Activated CD8-positive, alpha-beta T cell treated with anti-CD3 and anti-CD28 coated beads, Interleukin-2, amount 10 ng/mL, durations not matched to agents 7 days and 5 days (primary cell): ENCODE data around the gene MSMP. TPM values are rescaled to one million over a fixed set of nuclear protein-coding genes. Genes with fewer than 3 reads are reported as not detected.

Source experiments
- ATAC-seq: fragments of 150-1000 bp; cut with Tn5 transposase; one replicate; pipeline ENCODE4 v1.10.0; 2021; ENCODE audit warnings: moderate library complexity
- CTCF ChIA-PET: fragments of 350-600 bp; sonication (Branson Sonifier 250); formaldehyde crosslinking; loops from one replicate; lab custom pipeline; 2021; ENCODE audit warnings: antibody characterized with exemption; lab: Charles Lee
- POLR2A ChIA-PET: fragments of 350-600 bp; sonication (Branson Sonifier 250); formaldehyde crosslinking; loops from one replicate; lab custom pipeline; 2021; ENCODE audit warnings: antibody characterized with exemption; lab: Charles Lee
- DNase-seq: peaks from one replicate; pipeline ENCODE4 v3.0.0-alpha.2; 2020
- H3K27ac Mint-ChIP-seq: one replicate; pipeline ENCODE4 v1.8.0; 2021; ENCODE audit warnings: mild to moderate bottlenecking, mixed read lengths
- H3K27me3 Mint-ChIP-seq: one replicate; pipeline ENCODE4 v1.8.0; 2021; ENCODE audit warnings: low read depth, mixed read lengths
- H3K36me3 Mint-ChIP-seq: one replicate; pipeline ENCODE4 v1.8.0; 2021; ENCODE audit warnings: low read depth, mixed read lengths
- H3K4me1 Mint-ChIP-seq: one replicate; pipeline ENCODE4 v1.8.0; 2021; ENCODE audit warnings: low read depth, mixed read lengths
- H3K4me3 Mint-ChIP-seq: one replicate; pipeline ENCODE4 v1.8.0; 2021; ENCODE audit warnings: mild to moderate bottlenecking, mixed read lengths
- H3K9me3 Mint-ChIP-seq: one replicate; pipeline ENCODE4 v1.8.0; 2022; ENCODE audit warnings: mixed read lengths; ENCODE audit not compliant: insufficient read depth
- total RNA-seq, 2 experiments: library from RNA; stranded (reverse); gene quantifications; one replicate each; pipeline ENCODE4 v1.2.3, GENCODE V29; 2021

The MSMP gene, protein sequence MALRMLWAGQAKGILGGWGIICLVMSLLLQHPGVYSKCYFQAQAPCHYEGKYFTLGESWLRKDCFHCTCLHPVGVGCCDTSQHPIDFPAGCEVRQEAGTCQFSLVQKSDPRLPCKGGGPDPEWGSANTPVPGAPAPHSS
- total RNA-seq = under 1 TPM; 0.61 to 0.89 TPM

DNA sequence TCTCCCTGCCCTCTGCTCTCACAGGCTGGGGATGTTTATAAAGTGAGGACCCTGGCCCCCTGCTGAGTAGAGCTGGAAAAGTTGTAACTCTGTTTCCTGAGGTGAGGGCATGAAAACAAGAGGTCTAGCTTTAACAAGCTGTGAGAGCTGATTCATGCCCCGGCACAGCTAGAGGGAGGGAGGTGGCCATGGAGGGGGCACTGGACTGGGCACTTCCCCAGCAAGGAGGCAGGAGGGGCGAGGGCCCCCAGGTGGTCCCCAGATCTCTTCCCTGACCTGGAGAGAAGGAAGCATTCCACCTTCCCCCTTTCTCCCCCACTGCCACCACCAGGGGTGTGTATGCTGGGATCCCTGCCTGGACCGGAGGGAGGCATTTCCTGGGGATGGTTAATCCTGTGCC lies at the start of gene MSMP:
Gene MSMP (minus strand): TSS at position 13 of the 400 bp plus-strand sequence. CDS start 147 bp downstream, outside the sequence.
- ATAC-seq (no peak), DNase-seq (no peak)
- Mint-ChIP-seq H3K4me3 (no peak within 1 kb of the TSS), H3K4me1 (peaks cover 41% of the 10 kb centered on the region), H3K36me3 (peaks cover 27% of the 10 kb centered on the region), H3K27ac (no peak within 1 kb of the TSS), H3K9me3 (no peaks in the 10 kb centered on the region), H3K27me3 (no peaks in the 10 kb centered on the region)
- ChIA-PET POLR2A (no interaction called here), CTCF (interaction anchor here (1.5 to 4.5 kb wide), 3 partner anchors 14 to 25 kb away, joined by 3 to 61 read pairs (median 4); partner anchors contain the start of genes CREB3 and TLN1)

DNA sequence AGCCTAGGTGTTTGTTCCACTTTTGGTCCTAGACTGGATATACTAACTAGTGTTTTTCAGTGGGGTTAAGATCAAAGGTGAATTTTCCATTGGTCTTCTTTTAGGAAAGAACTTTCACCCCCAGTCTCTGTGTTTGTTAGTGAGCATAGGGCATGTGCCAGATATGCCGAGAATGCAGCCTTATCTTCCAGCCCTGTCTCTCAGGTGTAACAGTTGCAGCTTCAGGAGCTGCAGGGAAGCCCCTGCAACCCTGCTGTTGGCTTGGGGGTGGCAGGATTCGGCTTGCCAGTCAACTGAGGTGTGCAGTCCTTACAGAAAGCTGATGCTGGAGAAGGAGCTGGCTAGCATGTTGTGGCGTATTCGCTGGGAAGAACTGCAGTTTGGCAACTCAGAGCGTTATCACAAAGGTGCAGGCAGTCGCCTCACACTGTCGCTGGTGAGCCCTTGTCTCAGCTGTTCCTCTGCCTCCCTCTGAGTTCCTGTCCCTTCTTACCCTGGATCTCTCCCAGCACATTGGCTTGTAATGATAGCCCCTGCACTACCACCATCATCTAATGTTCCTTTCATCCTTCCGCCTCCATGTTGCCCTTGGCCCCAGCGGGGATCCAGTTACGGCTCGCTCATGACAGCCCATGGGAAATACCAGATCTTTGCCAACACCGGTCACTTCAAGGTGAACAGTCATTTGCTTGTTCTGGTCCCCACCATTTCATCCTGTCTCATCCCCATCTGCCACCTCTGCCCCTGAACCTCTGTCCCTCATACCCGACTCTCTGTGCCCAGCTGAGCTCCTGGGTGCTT lies 47.5 kb upstream of the MSMP start:
- CTCF ChIA-PET = no interaction called here
- POLR2A ChIA-PET = no interaction called here
- ATAC-seq (no peak), DNase-seq (no peak)
- Mint-ChIP-seq H3K36me3 (peaks cover 6% of the 10 kb centered on the region), H3K9me3 (no peaks in the 10 kb centered on the region), H3K27me3 (no peaks in the 10 kb centered on the region), H3K4me1 (peaks cover 21% of the 10 kb centered on the region), H3K27ac (no peak overlapping the region), H3K4me3 (no peak overlapping the region)

DNA sequence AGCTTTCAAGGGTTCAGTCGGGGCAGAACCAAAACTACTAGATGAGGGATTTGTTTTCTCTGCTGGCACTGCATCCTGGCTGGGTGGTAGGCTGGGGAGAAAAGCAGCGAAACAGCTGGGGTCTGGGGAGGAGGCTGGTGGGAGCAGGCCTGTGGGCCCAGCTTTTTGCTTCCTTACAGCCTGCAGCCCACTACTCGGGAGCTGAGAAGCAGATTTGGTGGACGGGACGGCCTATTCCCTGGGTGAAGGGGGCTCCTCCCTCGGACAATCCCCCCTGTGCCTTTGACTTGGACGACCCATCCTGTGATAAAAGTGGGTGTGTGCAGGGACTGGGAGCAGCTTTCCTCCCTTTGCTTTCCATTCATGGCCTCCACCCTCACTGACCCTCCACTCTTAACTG lies 46.5 kb upstream of the MSMP start:
- DNase-seq (no peak), ATAC-seq (no peak)
- peaks cover 21% of the 10 kb centered on the region for H3K4me1 Mint-ChIP-seq
- ChIA-PET CTCF (interaction anchor here (1.2 to 5.4 kb wide), 2 partner anchors 25 to 44 kb away, joined by 3 to 22 read pairs; no protein-coding TSS in a partner anchor), POLR2A (interaction anchor here (1.1 kb wide), 1 partner anchor 12 kb away, joined by 4 read pairs; no protein-coding TSS in a partner anchor)
- H3K27me3 Mint-ChIP-seq = no peaks in the 10 kb centered on the region
- no peak overlapping the region for H3K4me3 Mint-ChIP-seq
- H3K36me3 Mint-ChIP-seq = peaks cover 1% of the 10 kb centered on the region
- no peak overlapping the region for H3K27ac Mint-ChIP-seq
- no peaks in the 10 kb centered on the region for H3K9me3 Mint-ChIP-seq

DNA sequence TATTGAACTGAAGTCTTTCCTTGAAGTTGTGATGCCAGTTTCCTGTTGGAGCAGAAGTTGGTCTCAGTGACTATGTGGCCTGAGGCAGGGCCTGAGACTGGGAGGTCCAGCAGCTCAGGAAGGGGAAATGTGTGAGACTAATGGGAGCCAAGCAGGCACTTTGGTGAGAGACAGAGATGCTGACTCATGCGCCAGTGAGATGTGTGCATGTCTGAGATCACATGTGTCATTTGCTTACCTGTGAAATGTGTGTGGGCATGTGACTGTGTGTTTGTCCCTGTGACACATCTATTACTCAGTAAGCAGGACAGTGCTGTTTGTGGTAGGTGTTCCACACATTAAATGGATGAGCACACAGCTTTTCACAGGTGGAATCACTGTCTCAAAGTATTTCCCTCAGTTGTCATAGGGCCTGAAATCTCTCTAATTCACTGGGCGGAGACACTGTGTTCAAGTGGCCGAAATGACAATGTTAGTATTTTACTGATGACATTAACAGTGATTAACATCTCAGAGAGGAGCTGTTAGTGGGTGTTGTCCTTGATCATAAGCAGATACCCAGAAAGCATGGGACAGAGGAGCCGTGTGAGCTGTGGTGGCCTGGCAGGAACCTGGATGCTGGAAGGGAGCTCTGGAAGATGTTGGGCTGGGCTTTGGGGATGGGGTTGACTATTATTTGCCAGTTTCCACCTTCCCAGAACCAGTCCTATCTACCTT lies 44.7 kb upstream of the MSMP start:
- POLR2A ChIA-PET = interaction anchor here (0.7 kb wide), 1 partner anchor 188 kb away, joined by 3 read pairs; no protein-coding TSS in a partner anchor
- peaks cover 1% of the 10 kb centered on the region for H3K36me3 Mint-ChIP-seq
- peak overlapping the region; percentile 8 for H3K27ac Mint-ChIP-seq
- H3K4me1 Mint-ChIP-seq = peaks cover 30% of the 10 kb centered on the region
- H3K9me3 Mint-ChIP-seq = no peaks in the 10 kb centered on the region
- ATAC-seq (no peak), DNase-seq (peak; percentile 35)
- H3K4me3 Mint-ChIP-seq = no peak overlapping the region
- H3K27me3 Mint-ChIP-seq = no peaks in the 10 kb centered on the region
- CTCF ChIA-PET = interaction anchor here (1.2 to 5.4 kb wide), 4 partner anchors 9 to 84 kb away, joined by 4 to 22 read pairs (median 5); partner anchors contain the start of gene SPAG8

DNA sequence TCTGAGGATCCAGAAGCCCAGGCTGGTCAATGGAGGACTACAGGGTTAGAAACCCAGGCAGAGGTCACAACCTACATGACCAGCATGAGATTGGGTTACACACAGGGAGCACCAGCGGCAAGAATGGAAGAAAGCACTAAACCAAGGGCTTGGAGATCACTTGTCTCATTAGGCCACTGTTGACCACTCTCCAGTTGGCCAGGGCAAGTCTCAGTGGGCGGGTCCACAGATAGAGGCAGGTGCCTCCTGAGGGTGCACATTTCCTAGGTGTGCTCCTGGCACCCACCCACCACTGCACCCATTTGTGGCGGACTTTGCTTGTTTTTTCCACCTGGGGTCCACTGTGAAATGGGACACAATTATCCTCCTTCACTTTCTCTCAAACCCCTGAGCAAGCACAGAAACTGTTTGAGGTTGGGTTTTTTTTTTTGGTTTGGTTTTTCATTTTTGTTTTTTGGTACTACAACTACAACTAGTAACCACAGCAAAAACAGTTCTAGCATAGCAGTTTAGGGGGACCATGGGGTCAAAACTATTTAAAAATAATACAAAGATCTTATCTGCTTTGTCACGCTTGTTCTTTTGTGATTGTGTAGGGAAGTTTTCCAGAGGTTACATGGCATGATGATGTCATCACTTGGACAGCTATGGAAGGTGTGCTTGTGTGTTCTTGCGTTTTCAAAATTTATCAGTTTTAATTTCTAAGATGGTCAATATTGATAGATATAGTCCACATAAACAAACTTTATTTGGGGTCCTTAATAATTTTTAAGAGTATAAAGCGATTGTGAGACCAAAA lies 43.4 kb upstream of the MSMP start:
- Mint-ChIP-seq H3K4me1 (peaks cover 35% of the 10 kb centered on the region), H3K36me3 (no peaks in the 10 kb centered on the region), H3K4me3 (no peak overlapping the region), H3K27ac (no peak overlapping the region), H3K9me3 (no peaks in the 10 kb centered on the region), H3K27me3 (no peaks in the 10 kb centered on the region)
- DNase-seq (no peak), ATAC-seq (no peak)
- POLR2A ChIA-PET = no interaction called here
- CTCF ChIA-PET = interaction anchor here (1.6 to 5.4 kb wide), 3 partner anchors 15 to 85 kb away, joined by 5 to 22 read pairs (median 17); partner anchors contain the start of gene SPAG8

DNA sequence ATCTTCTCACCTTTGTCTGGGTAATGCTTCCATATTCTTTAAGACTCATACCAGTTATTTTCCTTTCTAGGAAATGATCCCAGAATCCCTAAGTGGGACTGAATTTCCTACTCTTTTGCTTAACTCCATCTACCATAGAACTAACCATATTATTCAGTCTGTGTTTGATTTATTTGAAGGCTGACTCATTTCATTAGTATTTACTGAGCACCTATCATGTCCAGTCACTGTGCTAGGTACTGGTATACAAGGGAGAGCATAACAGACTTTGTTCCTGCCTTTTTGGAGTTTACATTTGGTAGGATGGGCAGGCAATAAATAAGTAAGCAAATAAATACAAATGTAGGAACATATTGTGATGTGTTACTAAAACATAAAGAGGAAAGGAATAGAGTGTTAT lies 41.6 kb upstream of the MSMP start:
- Mint-ChIP-seq H3K27ac (no peak overlapping the region), H3K36me3 (no peaks in the 10 kb centered on the region), H3K4me3 (no peak overlapping the region), H3K4me1 (peaks cover 35% of the 10 kb centered on the region), H3K9me3 (no peaks in the 10 kb centered on the region), H3K27me3 (no peaks in the 10 kb centered on the region)
- ATAC-seq = no peak
- no peak for DNase-seq
- ChIA-PET POLR2A (no interaction called here), CTCF (interaction anchor here (1.1 to 5.4 kb wide), 5 partner anchors 9 to 87 kb away, joined by 4 to 22 read pairs (median 5); no protein-coding TSS in a partner anchor)

DNA sequence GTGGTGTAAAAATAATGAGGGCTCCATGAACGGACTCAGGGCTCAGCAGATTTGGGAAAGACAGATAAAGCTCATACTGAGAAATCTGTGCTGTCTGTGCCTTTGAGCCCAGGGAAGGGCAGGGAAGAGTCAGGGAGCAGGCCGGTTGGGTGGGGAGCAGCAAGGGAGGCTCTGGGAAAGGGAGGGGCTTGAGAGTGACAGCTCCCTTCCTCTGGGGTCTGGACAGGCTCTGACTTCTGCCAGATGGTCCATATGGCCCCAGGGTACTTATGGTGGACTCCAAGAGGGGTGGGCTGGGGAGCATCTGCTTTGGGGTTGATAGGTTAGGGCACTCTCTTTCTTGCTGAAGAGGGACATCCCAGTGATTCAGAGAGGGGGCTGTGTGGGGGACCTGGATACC lies 39.4 kb upstream of the MSMP start:
- H3K36me3 Mint-ChIP-seq = no peaks in the 10 kb centered on the region
- ChIA-PET POLR2A (no interaction called here), CTCF (interaction anchor here (1.1 to 1.6 kb wide), 4 partner anchors 32 to 89 kb away, joined by 3 to 4 read pairs (median 4); no protein-coding TSS in a partner anchor)
- no peak overlapping the region for H3K4me3 Mint-ChIP-seq
- no peaks in the 10 kb centered on the region for H3K9me3 Mint-ChIP-seq
- H3K4me1 Mint-ChIP-seq = peaks cover 31% of the 10 kb centered on the region
- DNase-seq (no peak), ATAC-seq (no peak)
- H3K27ac Mint-ChIP-seq = peak overlapping the region; percentile 26
- H3K27me3 Mint-ChIP-seq = no peaks in the 10 kb centered on the region

DNA sequence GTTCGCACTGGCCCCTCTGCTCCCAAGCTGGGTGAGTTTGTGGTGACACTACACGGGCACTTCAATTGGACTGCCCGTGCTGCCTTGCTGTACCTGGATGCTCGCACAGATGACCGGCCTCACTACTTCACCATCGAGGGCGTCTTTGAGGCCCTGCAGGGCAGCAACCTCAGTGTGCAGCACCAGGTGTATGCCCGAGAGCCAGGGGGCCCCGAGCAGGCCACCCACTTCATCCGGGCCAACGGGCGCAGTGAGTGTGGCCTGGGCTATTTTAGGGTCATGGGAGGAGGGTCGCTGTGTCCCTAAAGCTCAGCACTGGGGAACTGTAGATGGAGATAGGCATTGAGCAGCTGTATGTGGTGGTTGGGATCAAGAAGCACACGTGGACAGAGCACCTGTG lies 38.8 kb upstream of the MSMP start:
- H3K4me1 Mint-ChIP-seq = peaks cover 27% of the 10 kb centered on the region
- no peak overlapping the region for H3K4me3 Mint-ChIP-seq
- no peak for ATAC-seq
- DNase-seq = no peak
- H3K9me3 Mint-ChIP-seq = no peaks in the 10 kb centered on the region
- CTCF ChIA-PET = interaction anchor here (1.1 to 1.6 kb wide), 4 partner anchors 33 to 90 kb away, joined by 3 to 4 read pairs (median 4); no protein-coding TSS in a partner anchor
- POLR2A ChIA-PET = interaction anchor here (0.7 kb wide), 1 partner anchor 14 kb away, joined by 3 read pairs; no protein-coding TSS in a partner anchor
- peak overlapping the region; percentile 26 for H3K27ac Mint-ChIP-seq
- H3K36me3 Mint-ChIP-seq = peaks cover 2% of the 10 kb centered on the region
- no peaks in the 10 kb centered on the region for H3K27me3 Mint-ChIP-seq

DNA sequence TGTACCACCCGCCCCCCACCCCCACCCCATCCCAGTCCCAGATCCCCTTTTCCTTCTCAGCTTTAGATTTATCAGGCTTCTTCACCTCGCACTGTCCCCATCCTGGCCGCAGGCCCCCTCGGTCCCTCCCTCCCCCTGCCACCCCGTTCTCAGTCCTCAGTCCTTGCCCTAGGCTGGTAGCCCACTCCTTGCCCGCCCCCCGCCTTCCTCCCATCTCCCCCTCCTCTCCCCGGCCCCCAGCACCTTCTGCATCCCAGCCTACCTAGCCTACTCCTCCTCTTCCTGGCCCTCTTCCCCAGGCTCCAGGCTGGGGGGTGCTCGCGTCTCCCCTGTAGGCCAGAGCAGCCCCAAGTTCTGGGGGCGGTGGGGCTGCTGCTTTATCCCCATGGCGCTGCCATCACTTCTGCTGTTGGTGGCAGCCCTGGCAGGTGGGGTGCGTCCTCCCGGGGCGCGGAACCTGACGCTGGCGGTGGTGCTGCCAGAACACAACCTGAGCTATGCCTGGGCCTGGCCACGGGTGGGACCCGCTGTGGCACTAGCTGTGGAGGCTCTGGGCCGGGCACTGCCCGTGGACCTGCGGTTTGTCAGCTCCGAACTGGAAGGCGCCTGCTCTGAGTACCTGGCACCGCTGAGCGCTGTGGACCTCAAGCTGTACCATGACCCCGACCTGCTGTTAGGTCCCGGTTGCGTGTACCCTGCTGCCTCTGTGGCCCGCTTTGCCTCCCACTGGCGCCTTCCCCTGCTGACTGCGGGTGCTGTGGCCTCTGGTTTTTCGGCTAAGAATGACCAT lies 38.1 kb upstream of the MSMP start:
- DNase-seq = no peak
- ATAC-seq = no peak
- ChIA-PET POLR2A (interaction anchor here (0.7 kb wide), 1 partner anchor 13 kb away, joined by 3 read pairs; no protein-coding TSS in a partner anchor), CTCF (interaction anchor here (1.1 to 1.6 kb wide), 4 partner anchors 34 to 90 kb away, joined by 3 to 4 read pairs (median 4); no protein-coding TSS in a partner anchor)
- Mint-ChIP-seq H3K4me1 (peaks cover 22% of the 10 kb centered on the region), H3K27me3 (no peaks in the 10 kb centered on the region), H3K4me3 (no peak overlapping the region), H3K9me3 (no peaks in the 10 kb centered on the region), H3K36me3 (peaks cover 8% of the 10 kb centered on the region), H3K27ac (no peak overlapping the region)

DNA sequence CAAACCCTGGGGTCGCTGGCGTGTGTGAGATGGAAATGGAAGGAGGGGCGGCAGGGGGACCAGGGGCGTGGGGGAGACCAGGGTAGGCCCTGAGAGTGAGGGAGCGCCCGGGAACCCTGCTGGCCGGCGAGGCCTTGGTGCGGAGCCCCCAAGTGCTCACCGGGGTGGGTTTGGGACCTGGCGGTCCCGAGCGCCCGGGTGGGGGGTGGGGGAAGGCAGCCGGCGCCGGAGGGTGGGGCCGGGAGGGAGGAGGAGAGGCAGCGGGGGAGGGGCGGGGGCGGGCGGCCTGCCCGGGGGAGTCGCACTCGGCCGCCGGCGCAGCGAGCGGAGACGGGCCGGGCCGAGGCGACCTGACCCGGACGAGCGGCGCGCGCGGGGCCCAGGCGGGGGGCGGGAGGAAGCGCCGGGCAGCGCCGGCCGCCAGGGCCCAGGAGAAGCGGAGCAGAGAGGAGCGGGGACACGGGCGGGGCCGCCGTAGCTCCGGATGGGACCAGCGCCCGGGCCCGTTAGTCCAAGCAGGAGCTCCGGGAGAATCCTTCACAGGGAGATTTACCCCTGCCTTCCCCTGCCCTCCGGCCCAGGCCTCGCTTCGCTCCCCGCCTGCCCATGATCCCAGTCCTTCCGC lies 37.3 kb upstream of the MSMP start, which contains the start of gene NPR2:
Gene NPR2 (plus strand): TSS at position 295 of the 625 bp plus-strand sequence. CDS start 818 bp downstream, outside the sequence.
- CTCF ChIA-PET = no interaction called here
- no peak within 1 kb of the TSS for H3K4me3 Mint-ChIP-seq
- no peaks in the 10 kb centered on the region for H3K9me3 Mint-ChIP-seq
- ATAC-seq (no peak), DNase-seq (no peak)
- POLR2A ChIA-PET = no interaction called here
- no peaks in the 10 kb centered on the region for H3K27me3 Mint-ChIP-seq
- peaks cover 10% of the 10 kb centered on the region for H3K36me3 Mint-ChIP-seq
- peaks cover 17% of the 10 kb centered on the region for H3K4me1 Mint-ChIP-seq
- H3K27ac Mint-ChIP-seq = no peak within 1 kb of the TSS
